ENCODE data around the gene EGFLAM.

The EGFLAM gene

GRCh38 chr5:38479315-38479904 is 221.1 kb downstream of the EGFLAM start:
- no peak for DNase-seq

- no peak for DNase-seq
Measured at GRCh38 chr5:38483805-38484398, 225.5 kb downstream of the EGFLAM start.

- DNase-seq: no peak
Measured at GRCh38 chr5:38494175-38494574, 235.8 kb downstream of the EGFLAM start.

GRCh38 chr5:38494763-38495162 is 236.4 kb downstream of the EGFLAM start:
- no peak for DNase-seq

GRCh38 chr5:38497946-38498345 is 239.6 kb downstream of the EGFLAM start:
- no peak for DNase-seq

GRCh38 chr5:38500573-38501260 is 242.4 kb downstream of the EGFLAM start:
- DNase-seq: no peak

- DNase-seq: no peak
Measured at GRCh38 chr5:38506302-38506701, 247.9 kb downstream of the EGFLAM start.

- DNase-seq: no peak
Measured at GRCh38 chr5:38509185-38509584, 250.8 kb downstream of the EGFLAM start.
